ENCODE data around the gene ZIC4. TPM values are rescaled to one million over a fixed set of nuclear protein-coding genes. Genes with fewer than 3 reads are reported as not detected.

Gene ZIC4
- total RNA-seq, 4 donors from 2014 or later, result not detected

GRCh38 chr3:147416931-147417330, 10.6 kb upstream of the ZIC4 start:
- WGBS, result 50% methylated on average over 1 of the region's 1 CpG
- peaks cover 100% of the 10 kb centered on the region for H3K27me3 ChIP-seq
- TF ChIP-seq POLR2A (IDR thresholded peaks at IDR 0.05), result no peak
- no peak for TF ChIP-seq EP300 (IDR thresholded peaks at IDR 0.05)
- TF ChIP-seq POLR2AphosphoS5 (IDR thresholded peaks at IDR 0.05), result no peak
- no peak for TF ChIP-seq CTCF (IDR thresholded peaks at IDR 0.05)

GRCh38 chr3:147415874-147416273, 9.5 kb upstream of the ZIC4 start:
- 16% methylated on average over 2 of the region's 2 CpGs for WGBS

More at GRCh38 chr3:147416931-147417330, 10.6 kb upstream of the ZIC4 start:
- Histone ChIP-seq H3K36me3 (no peaks in the 10 kb centered on the region), H3K4me3 (no peak overlapping the region), H3K4me1 (peaks cover 37% of the 10 kb centered on the region), H3K27ac (no peak overlapping the region), H3K9me3 (no peaks in the 10 kb centered on the region)
- no peak for DNase-seq (ENCODE audit: low spot score in 2 of 2)

GRCh38 chr3:147415286-147415685, 8.9 kb upstream of the ZIC4 start:
- H3K4me3 ChIP-seq, result no peak overlapping the region
- WGBS, result 18% methylated on average over 6 of the region's 6 CpGs
- DNase-seq (ENCODE audit: low spot score in 2 of 2), result no peak
- no peaks in the 10 kb centered on the region for H3K9me3 ChIP-seq
- TF ChIP-seq POLR2A (IDR thresholded peaks at IDR 0.05), result no peak
- no peak for TF ChIP-seq EP300 (IDR thresholded peaks at IDR 0.05)
- no peak for TF ChIP-seq POLR2AphosphoS5 (IDR thresholded peaks at IDR 0.05)
- TF ChIP-seq CTCF (IDR thresholded peaks at IDR 0.05), result no peak
- H3K27ac ChIP-seq, result no peak overlapping the region
- peaks cover 100% of the 10 kb centered on the region for H3K27me3 ChIP-seq
- peaks cover 40% of the 10 kb centered on the region for H3K4me1 ChIP-seq
- no peaks in the 10 kb centered on the region for H3K36me3 ChIP-seq

More at GRCh38 chr3:147415874-147416273, 9.5 kb upstream of the ZIC4 start:
- no peak for DNase-seq (ENCODE audit: low spot score in 2 of 2)
- no peaks in the 10 kb centered on the region for H3K36me3 ChIP-seq
- H3K27me3 ChIP-seq, result peaks cover 100% of the 10 kb centered on the region
- no peaks in the 10 kb centered on the region for H3K9me3 ChIP-seq
- no peak overlapping the region for H3K27ac ChIP-seq
- H3K4me3 ChIP-seq, result no peak overlapping the region
- H3K4me1 ChIP-seq, result peaks cover 34% of the 10 kb centered on the region
- TF ChIP-seq CTCF (IDR thresholded peaks at IDR 0.05) (no peak), EP300 (IDR thresholded peaks at IDR 0.05) (no peak), POLR2AphosphoS5 (IDR thresholded peaks at IDR 0.05) (no peak), POLR2A (IDR thresholded peaks at IDR 0.05) (no peak)

GRCh38 chr3:147414390-147415138, 8.2 kb upstream of the ZIC4 start:
- 29% methylated on average over 18 of the region's 18 CpGs for WGBS
- Histone ChIP-seq H3K36me3 (no peaks in the 10 kb centered on the region), H3K4me3 (no peak overlapping the region), H3K9me3 (no peaks in the 10 kb centered on the region), H3K4me1 (peaks cover 46% of the 10 kb centered on the region), H3K27ac (no peak overlapping the region), H3K27me3 (peaks cover 100% of the 10 kb centered on the region)
- TF ChIP-seq POLR2AphosphoS5 (IDR thresholded peaks at IDR 0.05), result no peak
- no peak for TF ChIP-seq POLR2A (IDR thresholded peaks at IDR 0.05)
- TF ChIP-seq EP300 (IDR thresholded peaks at IDR 0.05), result no peak
- no peak for TF ChIP-seq CTCF (IDR thresholded peaks at IDR 0.05)
- no peak for DNase-seq (ENCODE audit: low spot score in 2 of 2)

GRCh38 chr3:147413686-147414389, 7.5 kb upstream of the ZIC4 start:
- 14% methylated on average over 24 of the region's 24 CpGs for WGBS
- no peak overlapping the region for H3K27ac ChIP-seq
- H3K4me3 ChIP-seq, result peak overlapping the region; percentile 41
- no peaks in the 10 kb centered on the region for H3K36me3 ChIP-seq
- no peak for DNase-seq (ENCODE audit: low spot score in 2 of 2)
- no peaks in the 10 kb centered on the region for H3K9me3 ChIP-seq
- no peak for TF ChIP-seq CTCF (IDR thresholded peaks at IDR 0.05)
- TF ChIP-seq POLR2AphosphoS5 (IDR thresholded peaks at IDR 0.05), result no peak
- TF ChIP-seq POLR2A (IDR thresholded peaks at IDR 0.05), result no peak
- TF ChIP-seq EP300 (IDR thresholded peaks at IDR 0.05), result no peak
- H3K27me3 ChIP-seq, result peaks cover 100% of the 10 kb centered on the region
- H3K4me1 ChIP-seq, result peaks cover 46% of the 10 kb centered on the region
